HG03097 (cell line): Measurements from ENCODE around the gene ADAP1.

Experiments
- ATAC-seq: cut with Tn5 transposase; IDR thresholded peaks from one replicate; pipeline ENCODE4 v1.9.1; 2021; ENCODE audit not compliant: unreplicated experiment, low FRiP score

The ADAP1 gene

GRCh38 chr7:897086-897485, 57.4 kb downstream of the ADAP1 start:
- no peak for ATAC-seq

- no peak for ATAC-seq
Measured at GRCh38 chr7:896346-897075, 58.0 kb downstream of the ADAP1 start.

- ATAC-seq: no peak
Measured at GRCh38 chr7:895451-896052, 58.9 kb downstream of the ADAP1 start.

- no peak for ATAC-seq
Measured at GRCh38 chr7:894927-895450, 59.5 kb downstream of the ADAP1 start.

- ATAC-seq: no peak
Measured at GRCh38 chr7:894164-894867, 60.2 kb downstream of the ADAP1 start.

- ATAC-seq: no peak
Measured at GRCh38 chr7:893686-894085, 60.8 kb downstream of the ADAP1 start.

GRCh38 chr7:892648-893593, 61.6 kb downstream of the ADAP1 start:
- ATAC-seq: no peak

- no peak for ATAC-seq
Measured at GRCh38 chr7:891805-892204, 62.7 kb downstream of the ADAP1 start.

- no peak for ATAC-seq
Measured at GRCh38 chr7:891291-891690, 63.2 kb downstream of the ADAP1 start.

- ATAC-seq: no peak
Measured at GRCh38 chr7:890868-891267, 63.6 kb downstream of the ADAP1 start.

GRCh38 chr7:889391-889790, 65.1 kb downstream of the ADAP1 start:
- ATAC-seq: no peak

- no peak for ATAC-seq
Measured at GRCh38 chr7:889025-889390, 65.5 kb downstream of the ADAP1 start.

GRCh38 chr7:888081-889024, 66.1 kb downstream of the ADAP1 start:
- no peak for ATAC-seq

GRCh38 chr7:887488-887820, 67.0 kb downstream of the ADAP1 start:
- no peak for ATAC-seq

GRCh38 chr7:886626-887487, 67.6 kb downstream of the ADAP1 start:
- ATAC-seq: no peak

- no peak for ATAC-seq
Measured at GRCh38 chr7:885893-886625, 68.4 kb downstream of the ADAP1 start.

GRCh38 chr7:885261-885892, 69.1 kb downstream of the ADAP1 start:
- ATAC-seq: no peak
